ENCODE measurements around the gene PRKCA.
A peak's percentile ranks its signal among the peaks of the same experiment; 100 is the strongest.
"Not testable (repeated sequence)": the region's sequence is repeated elsewhere in the genome, so short reads cannot be mapped to it uniquely, and the experiment has no call there.

Gene PRKCA

GRCh38 chr17:66354472-66354871 lies 52.1 kb downstream of the PRKCA start:
- no peak for TF ChIP-seq CTCF (IDR thresholded peaks at IDR 0.05; ENCODE audit: low read depth, low read length)
- no peak for DNase-seq (ENCODE audit: extremely low read depth, low read depth)

GRCh38 chr17:66354981-66355380 lies 52.6 kb downstream of the PRKCA start:
- DNase-seq (ENCODE audit: extremely low read depth, low read depth), result peak; percentile 16
- TF ChIP-seq CTCF (IDR thresholded peaks at IDR 0.05; ENCODE audit: low read depth, low read length), result no peak

GRCh38 chr17:66355510-66355909 lies 53.1 kb downstream of the PRKCA start:
- no peak for DNase-seq (ENCODE audit: extremely low read depth, low read depth)
- no peak for TF ChIP-seq CTCF (IDR thresholded peaks at IDR 0.05; ENCODE audit: low read depth, low read length)

- no peak for DNase-seq (ENCODE audit: extremely low read depth, low read depth)
- no peak for TF ChIP-seq CTCF (IDR thresholded peaks at IDR 0.05; ENCODE audit: low read depth, low read length)
These were observed 54.6 kb downstream of the PRKCA start for GRCh38 chr17:66357037-66357436.

- no peak for DNase-seq (ENCODE audit: extremely low read depth, low read depth)
- no peak for TF ChIP-seq CTCF (IDR thresholded peaks at IDR 0.05; ENCODE audit: low read depth, low read length)
These were observed 56.9 kb downstream of the PRKCA start for GRCh38 chr17:66359351-66359750.

- not testable (repeated sequence) for DNase-seq (ENCODE audit: extremely low read depth, low read depth)
These were observed 58.6 kb downstream of the PRKCA start for GRCh38 chr17:66360961-66361565.

GRCh38 chr17:66364508-66364907 lies 62.1 kb downstream of the PRKCA start:
- DNase-seq (ENCODE audit: extremely low read depth, low read depth), result no peak
- TF ChIP-seq CTCF (IDR thresholded peaks at IDR 0.05; ENCODE audit: low read depth, low read length), result no peak

GRCh38 chr17:66364990-66365490 lies 62.6 kb downstream of the PRKCA start:
- no peak for DNase-seq (ENCODE audit: extremely low read depth, low read depth)
- no peak for TF ChIP-seq CTCF (IDR thresholded peaks at IDR 0.05; ENCODE audit: low read depth, low read length)

Data from AG09319 (cell line).